ENCODE data around the gene PTGER1. TPM values are rescaled to one million over a fixed set of nuclear protein-coding genes. Genes with fewer than 3 reads are reported as not detected.

PTGER1 gene
- total and polyA plus RNA-seq, 9 of the 15 experiments (the other 6 are each of a cell fraction or from before 2014, with no cell fraction given) = 0.06 to 0.36 (median 0.31) TPM; not detected in 5

DNA sequence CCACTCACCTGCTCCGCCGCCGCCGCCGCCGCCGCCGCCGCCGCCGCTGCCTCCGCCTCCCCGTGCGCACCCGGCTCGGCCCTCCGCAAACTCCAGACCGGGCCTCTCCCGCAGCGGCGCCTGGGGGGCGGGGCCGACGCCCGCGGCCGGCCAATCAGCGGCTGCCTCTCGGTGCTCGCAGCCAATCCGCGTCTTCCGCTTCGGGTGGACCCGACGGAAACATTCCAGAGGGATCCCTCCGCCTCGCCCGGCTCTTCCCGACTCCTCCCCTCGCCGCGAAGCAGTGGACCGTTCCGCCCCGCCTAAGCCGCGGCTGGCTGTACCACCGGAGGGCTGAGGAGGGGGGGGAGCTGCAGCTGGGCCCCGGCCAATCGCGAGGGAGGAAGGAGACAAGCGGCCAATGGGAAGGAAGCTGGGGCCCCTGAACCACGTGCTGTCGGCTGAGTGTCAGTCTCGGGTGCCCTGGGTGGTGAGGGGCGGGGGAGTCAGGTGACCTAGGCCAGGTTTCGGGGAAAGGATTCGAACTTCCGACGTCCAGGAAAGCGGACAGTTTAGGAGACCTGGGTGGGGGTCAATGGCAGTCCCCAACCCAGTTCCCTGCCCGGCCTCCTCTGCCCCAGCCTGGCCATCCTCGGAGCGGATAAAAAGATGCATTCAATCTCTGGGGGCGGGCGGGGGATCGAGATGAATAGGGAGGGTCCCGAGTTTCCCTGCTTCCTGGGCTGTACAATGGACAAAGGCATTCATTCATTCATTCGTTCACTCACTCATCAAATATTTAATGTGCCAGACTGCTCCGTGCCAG is 21.1 kb upstream of the PTGER1 start, which contains the start of gene GIPC1 (continued):
- TF ChIP-seq ZNF354B (CRISPR knock-in tag; IDR thresholded peaks at IDR 0.05) = no peak
- TF ChIP-seq, protein P1, sequence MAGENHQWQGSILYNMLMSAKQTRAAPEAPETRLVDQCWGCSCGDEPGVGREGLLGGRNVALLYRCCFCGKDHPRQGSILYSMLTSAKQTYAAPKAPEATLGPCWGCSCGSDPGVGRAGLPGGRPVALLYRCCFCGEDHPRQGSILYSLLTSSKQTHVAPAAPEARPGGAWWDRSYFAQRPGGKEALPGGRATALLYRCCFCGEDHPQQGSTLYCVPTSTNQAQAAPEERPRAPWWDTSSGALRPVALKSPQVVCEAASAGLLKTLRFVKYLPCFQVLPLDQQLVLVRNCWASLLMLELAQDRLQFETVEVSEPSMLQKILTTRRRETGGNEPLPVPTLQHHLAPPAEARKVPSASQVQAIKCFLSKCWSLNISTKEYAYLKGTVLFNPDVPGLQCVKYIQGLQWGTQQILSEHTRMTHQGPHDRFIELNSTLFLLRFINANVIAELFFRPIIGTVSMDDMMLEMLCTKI (IDR thresholded peaks at IDR 0.05; ENCODE audit: partially characterized antibody) = no peak
- no peak for TF ChIP-seq BDP1 (IDR thresholded peaks at IDR 0.05; ENCODE audit: insufficient read depth, insufficient read length)
- TF ChIP-seq ZKSCAN8 (CRISPR knock-in tag; IDR thresholded peaks at IDR 0.05) = no peak
- no peak for TF ChIP-seq KAT2B (IDR thresholded peaks at IDR 0.05; ENCODE audit: low read depth, low read length)
- peak; percentile 84; the same call in 1 of the 2 replicates for TF ChIP-seq MTA3 (IDR thresholded peaks at IDR 0.05; ENCODE audit: borderline replicate concordance)
- no peak for TF ChIP-seq CLOCK (CRISPR knock-in tag; IDR thresholded peaks at IDR 0.05; ENCODE audit: borderline replicate concordance)
- peak; percentile 94 for TF ChIP-seq JUND (IDR thresholded peaks at IDR 0.05; ENCODE audit: borderline replicate concordance, low read depth, low read length)
- TF ChIP-seq JUND (tag; IDR thresholded peaks at IDR 0.05; ENCODE audit: borderline replicate concordance, low read depth, low read length) = peak; percentile 15; the same call in 1 of the 3 replicates
- no peak for TF ChIP-seq SUPT5H (IDR thresholded peaks at IDR 0.05)
- no peak for TF ChIP-seq ZNF41 (CRISPR knock-in tag; conservative IDR thresholded peaks at IDR 0.05)
- no peak for TF ChIP-seq PATZ1 (CRISPR knock-in tag; IDR thresholded peaks at IDR 0.05; ENCODE audit: borderline replicate concordance)
- TF ChIP-seq ZNF655 (CRISPR knock-in tag; IDR thresholded peaks at IDR 0.05) = no peak
- TF ChIP-seq NR2F6 (CRISPR knock-in tag; IDR thresholded peaks at IDR 0.05) = no peak
- TF ChIP-seq DACH1 (IDR thresholded peaks at IDR 0.05; ENCODE audit: partially characterized antibody) = peak; percentile 61
- no peak for TF ChIP-seq E2F1 (CRISPR knock-in tag; IDR thresholded peaks at IDR 0.05)
